ENCODE results near the gene TNS1.

DNA sequence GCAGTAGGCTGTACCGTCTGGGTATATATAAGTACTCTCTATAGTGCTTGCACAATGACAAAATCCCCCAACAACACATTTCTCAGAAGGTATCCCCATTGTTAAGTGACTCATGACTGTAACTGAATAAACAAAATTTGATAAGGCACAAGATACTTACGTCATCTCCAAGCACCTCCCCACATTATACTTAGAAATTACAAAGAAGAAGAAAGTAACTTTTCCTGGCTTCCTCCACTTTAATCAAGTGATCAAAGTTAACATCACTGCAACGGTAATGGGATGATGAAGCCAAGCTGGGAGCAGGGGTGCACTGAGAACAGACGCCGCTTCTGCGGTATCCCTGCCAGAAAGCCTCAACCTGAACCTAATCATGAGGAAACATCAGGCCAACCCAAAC lies 9.7 kb downstream of the TNS1 start:
- TF ChIP-seq, protein P1, sequence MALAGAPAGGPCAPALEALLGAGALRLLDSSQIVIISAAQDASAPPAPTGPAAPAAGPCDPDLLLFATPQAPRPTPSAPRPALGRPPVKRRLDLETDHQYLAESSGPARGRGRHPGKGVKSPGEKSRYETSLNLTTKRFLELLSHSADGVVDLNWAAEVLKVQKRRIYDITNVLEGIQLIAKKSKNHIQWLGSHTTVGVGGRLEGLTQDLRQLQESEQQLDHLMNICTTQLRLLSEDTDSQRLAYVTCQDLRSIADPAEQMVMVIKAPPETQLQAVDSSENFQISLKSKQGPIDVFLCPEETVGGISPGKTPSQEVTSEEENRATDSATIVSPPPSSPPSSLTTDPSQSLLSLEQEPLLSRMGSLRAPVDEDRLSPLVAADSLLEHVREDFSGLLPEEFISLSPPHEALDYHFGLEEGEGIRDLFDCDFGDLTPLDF (CRISPR knock-in tag; IDR thresholded peaks at IDR 0.05): no peak
- TF ChIP-seq, protein P2, sequence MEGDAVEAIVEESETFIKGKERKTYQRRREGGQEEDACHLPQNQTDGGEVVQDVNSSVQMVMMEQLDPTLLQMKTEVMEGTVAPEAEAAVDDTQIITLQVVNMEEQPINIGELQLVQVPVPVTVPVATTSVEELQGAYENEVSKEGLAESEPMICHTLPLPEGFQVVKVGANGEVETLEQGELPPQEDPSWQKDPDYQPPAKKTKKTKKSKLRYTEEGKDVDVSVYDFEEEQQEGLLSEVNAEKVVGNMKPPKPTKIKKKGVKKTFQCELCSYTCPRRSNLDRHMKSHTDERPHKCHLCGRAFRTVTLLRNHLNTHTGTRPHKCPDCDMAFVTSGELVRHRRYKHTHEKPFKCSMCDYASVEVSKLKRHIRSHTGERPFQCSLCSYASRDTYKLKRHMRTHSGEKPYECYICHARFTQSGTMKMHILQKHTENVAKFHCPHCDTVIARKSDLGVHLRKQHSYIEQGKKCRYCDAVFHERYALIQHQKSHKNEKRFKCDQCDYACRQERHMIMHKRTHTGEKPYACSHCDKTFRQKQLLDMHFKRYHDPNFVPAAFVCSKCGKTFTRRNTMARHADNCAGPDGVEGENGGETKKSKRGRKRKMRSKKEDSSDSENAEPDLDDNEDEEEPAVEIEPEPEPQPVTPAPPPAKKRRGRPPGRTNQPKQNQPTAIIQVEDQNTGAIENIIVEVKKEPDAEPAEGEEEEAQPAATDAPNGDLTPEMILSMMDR (IDR thresholded peaks at IDR 0.05): no peak
- TF ChIP-seq, protein P3, sequence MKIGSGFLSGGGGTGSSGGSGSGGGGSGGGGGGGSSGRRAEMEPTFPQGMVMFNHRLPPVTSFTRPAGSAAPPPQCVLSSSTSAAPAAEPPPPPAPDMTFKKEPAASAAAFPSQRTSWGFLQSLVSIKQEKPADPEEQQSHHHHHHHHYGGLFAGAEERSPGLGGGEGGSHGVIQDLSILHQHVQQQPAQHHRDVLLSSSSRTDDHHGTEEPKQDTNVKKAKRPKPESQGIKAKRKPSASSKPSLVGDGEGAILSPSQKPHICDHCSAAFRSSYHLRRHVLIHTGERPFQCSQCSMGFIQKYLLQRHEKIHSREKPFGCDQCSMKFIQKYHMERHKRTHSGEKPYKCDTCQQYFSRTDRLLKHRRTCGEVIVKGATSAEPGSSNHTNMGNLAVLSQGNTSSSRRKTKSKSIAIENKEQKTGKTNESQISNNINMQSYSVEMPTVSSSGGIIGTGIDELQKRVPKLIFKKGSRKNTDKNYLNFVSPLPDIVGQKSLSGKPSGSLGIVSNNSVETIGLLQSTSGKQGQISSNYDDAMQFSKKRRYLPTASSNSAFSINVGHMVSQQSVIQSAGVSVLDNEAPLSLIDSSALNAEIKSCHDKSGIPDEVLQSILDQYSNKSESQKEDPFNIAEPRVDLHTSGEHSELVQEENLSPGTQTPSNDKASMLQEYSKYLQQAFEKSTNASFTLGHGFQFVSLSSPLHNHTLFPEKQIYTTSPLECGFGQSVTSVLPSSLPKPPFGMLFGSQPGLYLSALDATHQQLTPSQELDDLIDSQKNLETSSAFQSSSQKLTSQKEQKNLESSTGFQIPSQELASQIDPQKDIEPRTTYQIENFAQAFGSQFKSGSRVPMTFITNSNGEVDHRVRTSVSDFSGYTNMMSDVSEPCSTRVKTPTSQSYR (CRISPR knock-in tag; IDR thresholded peaks at IDR 0.05): no peak
- TF ChIP-seq SMAD4 (CRISPR knock-in tag; IDR thresholded peaks at IDR 0.05) (no peak), ZNF121 (CRISPR knock-in tag; IDR thresholded peaks at IDR 0.05) (no peak), SP1 (CRISPR knock-in tag; conservative IDR thresholded peaks at IDR 0.05) (no peak), CBFB (CRISPR knock-in tag; IDR thresholded peaks at IDR 0.05; ENCODE audit: low read depth) (no peak), NR2C2 (CRISPR knock-in tag; IDR thresholded peaks at IDR 0.05) (no peak), E2F5 (CRISPR knock-in tag; IDR thresholded peaks at IDR 0.05) (no peak)
- TF ChIP-seq, protein P4, sequence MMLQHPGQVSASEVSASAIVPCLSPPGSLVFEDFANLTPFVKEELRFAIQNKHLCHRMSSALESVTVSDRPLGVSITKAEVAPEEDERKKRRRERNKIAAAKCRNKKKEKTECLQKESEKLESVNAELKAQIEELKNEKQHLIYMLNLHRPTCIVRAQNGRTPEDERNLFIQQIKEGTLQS (CRISPR knock-in tag; conservative IDR thresholded peaks at IDR 0.05): no peak
- TF ChIP-seq, protein P5, sequence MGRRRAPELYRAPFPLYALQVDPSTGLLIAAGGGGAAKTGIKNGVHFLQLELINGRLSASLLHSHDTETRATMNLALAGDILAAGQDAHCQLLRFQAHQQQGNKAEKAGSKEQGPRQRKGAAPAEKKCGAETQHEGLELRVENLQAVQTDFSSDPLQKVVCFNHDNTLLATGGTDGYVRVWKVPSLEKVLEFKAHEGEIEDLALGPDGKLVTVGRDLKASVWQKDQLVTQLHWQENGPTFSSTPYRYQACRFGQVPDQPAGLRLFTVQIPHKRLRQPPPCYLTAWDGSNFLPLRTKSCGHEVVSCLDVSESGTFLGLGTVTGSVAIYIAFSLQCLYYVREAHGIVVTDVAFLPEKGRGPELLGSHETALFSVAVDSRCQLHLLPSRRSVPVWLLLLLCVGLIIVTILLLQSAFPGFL (CRISPR knock-in tag; IDR thresholded peaks at IDR 0.05; ENCODE audit: borderline replicate concordance): no peak
- TF ChIP-seq, protein P6, sequence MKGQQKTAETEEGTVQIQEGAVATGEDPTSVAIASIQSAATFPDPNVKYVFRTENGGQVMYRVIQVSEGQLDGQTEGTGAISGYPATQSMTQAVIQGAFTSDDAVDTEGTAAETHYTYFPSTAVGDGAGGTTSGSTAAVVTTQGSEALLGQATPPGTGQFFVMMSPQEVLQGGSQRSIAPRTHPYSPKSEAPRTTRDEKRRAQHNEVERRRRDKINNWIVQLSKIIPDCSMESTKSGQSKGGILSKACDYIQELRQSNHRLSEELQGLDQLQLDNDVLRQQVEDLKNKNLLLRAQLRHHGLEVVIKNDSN (CRISPR knock-in tag; IDR thresholded peaks at IDR 0.05): no peak

Measured in WTC11 (cell line).